AG10803 (cell line): ENCODE results near the gene C20orf141.

Experiments
- DNase-seq: peaks from one replicate; pipeline ENCODE4 v3.0.0; 2010; ENCODE audit warnings: low read depth
- H3K4me3 ChIP-seq: 2 replicates; pipeline ENCODE4 v1.5.1; 2011; ENCODE audit warnings: mild to moderate bottlenecking, low read length, control low read depth
- TF ChIP-seq, protein P1 (sequence below): conservative IDR thresholded peaks from 2 replicates; pipeline ENCODE4 v1.5.1; 2011; ENCODE audit warnings: mild to moderate bottlenecking, low read length, control low read depth, inconsistent platforms

The C20orf141 gene

DNA sequence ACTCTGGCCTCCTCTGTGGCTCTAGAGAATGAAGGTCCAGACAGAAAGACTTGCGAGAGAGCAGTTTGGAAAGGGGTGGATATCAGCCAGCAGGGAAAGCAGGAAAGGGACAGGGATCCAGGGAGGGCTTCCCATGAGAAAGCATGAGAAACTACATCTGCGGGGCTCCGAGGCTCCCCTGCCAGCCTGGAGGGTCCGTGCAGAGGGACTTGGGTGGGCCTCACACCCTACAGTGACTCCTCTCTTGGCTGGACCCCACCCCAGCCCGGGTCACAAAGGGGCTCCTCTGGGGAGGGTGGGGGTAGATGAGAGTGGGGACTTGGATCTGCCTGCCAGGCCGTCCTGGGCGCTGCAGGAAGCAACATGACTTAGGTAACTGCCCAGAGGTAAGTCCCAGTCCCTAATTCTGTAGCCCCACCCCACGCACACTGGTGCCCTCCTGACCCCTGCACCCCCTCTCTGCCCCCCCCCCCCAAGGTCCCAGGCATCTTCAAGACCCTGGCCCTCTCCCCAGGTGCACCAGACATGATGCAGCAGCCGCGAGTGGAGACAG, 1.3 kb downstream of the C20orf141 start, which contains the start of gene TMEM239:
TSS of gene TMEM239 (plus strand) at position 335 of the 553 bp plus-strand sequence. CDS start at position 526, 191 bp downstream.
- DNase-seq, result no peak
- no peak within 1 kb of the TSS for H3K4me3 ChIP-seq
- TF ChIP-seq, protein P1, sequence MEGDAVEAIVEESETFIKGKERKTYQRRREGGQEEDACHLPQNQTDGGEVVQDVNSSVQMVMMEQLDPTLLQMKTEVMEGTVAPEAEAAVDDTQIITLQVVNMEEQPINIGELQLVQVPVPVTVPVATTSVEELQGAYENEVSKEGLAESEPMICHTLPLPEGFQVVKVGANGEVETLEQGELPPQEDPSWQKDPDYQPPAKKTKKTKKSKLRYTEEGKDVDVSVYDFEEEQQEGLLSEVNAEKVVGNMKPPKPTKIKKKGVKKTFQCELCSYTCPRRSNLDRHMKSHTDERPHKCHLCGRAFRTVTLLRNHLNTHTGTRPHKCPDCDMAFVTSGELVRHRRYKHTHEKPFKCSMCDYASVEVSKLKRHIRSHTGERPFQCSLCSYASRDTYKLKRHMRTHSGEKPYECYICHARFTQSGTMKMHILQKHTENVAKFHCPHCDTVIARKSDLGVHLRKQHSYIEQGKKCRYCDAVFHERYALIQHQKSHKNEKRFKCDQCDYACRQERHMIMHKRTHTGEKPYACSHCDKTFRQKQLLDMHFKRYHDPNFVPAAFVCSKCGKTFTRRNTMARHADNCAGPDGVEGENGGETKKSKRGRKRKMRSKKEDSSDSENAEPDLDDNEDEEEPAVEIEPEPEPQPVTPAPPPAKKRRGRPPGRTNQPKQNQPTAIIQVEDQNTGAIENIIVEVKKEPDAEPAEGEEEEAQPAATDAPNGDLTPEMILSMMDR, result no peak

- DNase-seq, result no peak
- no peak overlapping the region for H3K4me3 ChIP-seq
- TF ChIP-seq, protein P1, result no peak
Observed at GRCh38 chr20:2816583-2817340, 2.0 kb downstream of the C20orf141 start.

GRCh38 chr20:2817341-2817726, 2.5 kb downstream of the C20orf141 start:
- no peak overlapping the region for H3K4me3 ChIP-seq
- TF ChIP-seq, protein P1, result no peak
- DNase-seq, result no peak

GRCh38 chr20:2817891-2818595, 3.3 kb downstream of the C20orf141 start:
- no peak overlapping the region for H3K4me3 ChIP-seq
- TF ChIP-seq, protein P1, result no peak
- peak; percentile 23 for DNase-seq

DNA sequence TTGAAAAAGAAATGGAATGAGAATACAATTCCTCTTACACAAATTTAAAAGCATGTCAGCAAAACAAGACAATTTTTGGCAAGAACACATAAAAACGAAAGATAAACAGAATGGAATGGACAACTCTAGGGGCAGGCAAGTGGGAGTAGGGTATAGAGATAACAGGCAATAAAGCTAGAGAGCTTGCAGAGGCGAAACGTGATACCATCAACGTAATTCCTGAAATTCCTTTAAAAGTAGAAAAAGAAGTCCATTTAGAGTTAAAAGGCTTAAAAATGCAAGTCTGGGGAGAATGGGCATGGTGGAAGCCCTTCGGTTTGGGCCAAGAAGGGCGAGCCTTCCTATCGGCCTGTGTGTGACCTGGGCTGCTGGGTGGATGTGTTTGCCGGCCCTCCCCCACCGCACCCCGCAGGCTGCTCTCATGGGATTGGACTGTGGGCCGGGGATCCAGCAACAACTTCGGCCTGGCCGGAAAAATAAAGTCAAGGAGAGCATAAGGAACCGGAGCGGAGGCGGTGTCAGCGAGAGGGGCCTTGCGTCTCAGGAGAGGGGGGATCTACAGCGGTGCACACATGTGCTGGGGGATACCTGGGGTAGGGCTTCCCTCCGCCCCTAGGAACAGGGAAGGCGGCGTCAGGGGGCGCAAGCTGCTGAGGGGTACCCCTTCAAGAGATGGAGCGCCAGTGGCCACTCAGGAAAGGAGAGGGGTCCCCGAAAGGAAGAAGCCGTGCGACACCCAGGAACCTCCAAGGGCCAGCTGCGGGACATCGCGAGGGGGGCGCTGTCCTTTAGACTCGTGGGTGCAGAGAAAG, 5.5 kb downstream of the C20orf141 start:
- peak; percentile 33 for DNase-seq
- H3K4me3 ChIP-seq, result no peak overlapping the region
- TF ChIP-seq, protein P1, result no peak

DNA sequence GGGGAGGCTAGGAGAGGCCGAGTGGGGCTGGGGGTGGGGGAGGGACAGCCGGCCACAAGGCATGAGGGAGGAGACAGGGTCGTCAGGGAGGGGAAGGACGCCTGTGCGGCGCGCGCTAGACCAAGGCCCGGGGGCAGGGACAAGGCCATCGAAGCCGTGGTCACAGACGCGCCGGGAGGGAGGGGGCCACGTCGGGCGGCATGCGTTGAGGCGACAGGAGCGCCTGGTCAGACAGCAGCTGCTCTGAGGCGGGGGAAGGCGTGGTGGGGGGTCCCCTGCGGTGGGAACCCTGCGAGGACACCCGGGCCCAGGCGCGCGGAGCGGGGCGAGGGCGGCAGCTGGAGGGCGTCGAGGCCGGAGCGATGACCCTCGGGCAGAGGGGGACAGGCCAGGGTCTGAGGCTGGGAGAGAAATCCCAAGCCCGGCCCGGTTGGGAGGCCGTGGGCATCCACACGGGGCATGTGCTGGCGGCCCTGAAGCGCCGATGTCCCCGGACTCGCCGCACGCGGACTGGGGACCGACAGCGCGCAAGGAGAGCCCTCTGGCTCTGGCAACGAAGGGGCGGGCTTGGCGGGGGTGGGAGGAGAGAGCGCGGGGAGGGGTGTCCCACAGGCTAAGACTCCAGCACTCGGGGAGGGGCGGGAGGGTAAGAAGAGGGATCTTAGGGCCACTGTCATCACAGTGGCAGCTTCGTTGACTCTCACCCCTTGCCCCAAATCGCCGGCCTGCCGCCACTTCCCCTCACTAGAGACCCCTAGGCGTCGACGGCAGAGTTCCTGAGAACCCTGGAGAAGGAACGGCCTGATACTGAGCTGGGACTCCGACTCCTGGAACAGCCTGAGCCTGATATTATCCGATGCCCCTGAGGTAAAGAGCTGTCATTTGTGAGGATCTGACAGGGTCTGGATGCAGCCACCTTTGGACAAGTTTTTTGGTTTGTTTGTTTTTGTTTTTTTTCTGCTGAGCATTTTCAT, 6.4 kb downstream of the C20orf141 start:
- H3K4me3 ChIP-seq, result no peak overlapping the region
- TF ChIP-seq, protein P1, result no peak
- DNase-seq, result no peak
